Measurements from ENCODE around the gene MACO1.

MACO1 gene

DNA sequence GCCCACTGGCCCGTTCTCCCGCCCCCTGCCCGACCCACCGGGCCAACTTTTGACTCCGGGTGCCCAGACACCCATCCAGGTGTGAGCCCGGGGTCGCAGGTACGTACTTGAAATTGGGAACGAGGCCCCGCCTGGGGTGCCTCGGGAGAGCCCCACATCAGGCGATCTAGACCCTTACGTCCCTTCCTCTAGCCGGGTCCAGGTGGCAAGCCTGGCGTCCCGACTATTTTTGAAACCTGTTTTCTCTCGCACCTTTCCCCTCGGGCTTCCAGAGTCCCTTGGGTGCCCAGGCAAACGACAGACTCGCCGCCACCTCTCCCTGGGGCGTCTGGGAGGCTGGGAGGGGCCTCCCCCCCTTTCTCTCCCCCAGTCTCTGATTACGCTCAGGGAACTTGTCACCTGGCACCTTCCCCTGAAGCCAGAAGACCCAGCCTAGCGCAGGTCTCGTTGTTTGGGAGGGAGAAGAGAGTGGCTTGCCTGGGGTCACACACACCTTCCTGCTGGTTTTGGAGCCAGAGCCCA is 113.6 kb downstream of the MACO1 start:
- DNase-seq: no peak

DNA sequence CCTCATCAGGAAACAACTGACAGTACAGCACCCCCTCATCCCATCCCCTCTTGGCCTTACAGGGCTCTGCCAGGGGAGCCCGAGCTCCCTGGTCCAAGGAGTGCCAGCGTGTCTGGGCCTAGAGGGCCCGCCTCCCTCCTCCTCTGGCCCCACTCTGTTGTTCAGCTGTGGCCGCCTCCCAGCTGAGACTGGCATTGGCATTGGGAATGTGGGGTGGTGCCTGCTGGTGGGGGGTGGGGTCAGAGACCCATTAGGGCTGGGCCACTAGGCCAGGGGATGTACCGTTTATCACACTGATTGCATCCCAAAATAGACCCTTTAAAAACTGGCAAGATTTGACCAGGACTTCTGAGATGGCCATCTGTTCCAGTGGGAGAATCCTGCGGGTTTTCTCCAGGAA is 114.1 kb downstream of the MACO1 start:
- no peak for DNase-seq

DNA sequence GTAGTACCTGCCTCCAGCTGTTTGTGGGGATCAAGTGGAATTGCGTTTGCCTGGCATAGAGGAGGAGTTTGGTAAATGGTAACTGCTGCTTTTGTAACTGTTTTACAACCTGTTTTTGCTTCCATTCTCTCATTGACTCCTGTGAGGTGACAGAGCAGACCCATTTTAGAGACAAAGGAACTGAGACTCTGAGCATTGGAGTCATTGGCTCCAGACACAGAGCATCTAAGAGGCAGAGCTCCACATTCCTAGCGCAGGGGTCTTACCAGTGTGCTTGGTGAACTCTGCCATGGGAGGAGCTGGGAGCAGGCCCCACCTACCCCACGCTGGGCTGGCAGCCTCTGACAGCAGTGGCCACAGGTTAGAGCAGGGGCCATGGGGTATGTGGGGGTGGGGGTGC is 115.1 kb downstream of the MACO1 start:
- no peak for DNase-seq

DNA sequence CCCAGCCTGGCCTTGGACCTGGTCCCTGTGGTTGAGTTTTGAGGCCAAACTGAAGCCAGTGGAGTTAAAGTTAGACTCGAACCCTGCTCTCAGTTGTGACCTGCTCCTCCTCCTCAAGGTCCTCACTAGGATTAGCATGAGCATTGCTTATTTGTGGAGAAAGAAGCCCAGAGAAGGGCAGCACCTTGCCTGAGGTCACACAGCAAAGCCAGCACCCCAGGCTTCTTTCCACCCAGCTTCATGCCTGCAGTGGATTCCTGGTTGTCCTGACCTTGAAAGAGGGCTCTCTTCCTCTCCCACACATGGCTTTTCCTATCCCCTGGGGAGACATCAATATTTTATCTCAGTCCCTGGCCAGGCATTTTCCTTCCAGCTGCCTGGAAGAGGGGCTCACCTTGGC is 115.5 kb downstream of the MACO1 start:
- no peak for DNase-seq

DNA sequence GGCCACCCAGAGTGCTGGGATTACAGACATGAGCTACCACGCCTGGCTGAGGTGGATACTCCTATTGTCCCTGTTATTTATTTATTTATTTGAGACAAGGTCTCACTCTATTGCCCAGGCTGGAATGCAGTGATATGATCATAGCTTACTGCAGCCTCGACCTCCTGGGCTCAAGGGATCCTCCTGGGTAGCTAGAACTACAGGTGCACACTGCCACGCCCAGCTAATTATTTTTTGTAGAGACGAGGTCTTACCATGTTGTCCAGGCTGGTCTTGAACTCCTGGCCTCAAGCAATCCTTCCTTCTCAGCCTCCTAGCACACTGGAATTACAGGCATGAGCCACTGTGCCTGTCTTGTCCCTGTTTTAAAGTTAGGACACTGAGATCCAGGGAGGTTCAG is 117.9 kb downstream of the MACO1 start:
- no peak for DNase-seq

DNA sequence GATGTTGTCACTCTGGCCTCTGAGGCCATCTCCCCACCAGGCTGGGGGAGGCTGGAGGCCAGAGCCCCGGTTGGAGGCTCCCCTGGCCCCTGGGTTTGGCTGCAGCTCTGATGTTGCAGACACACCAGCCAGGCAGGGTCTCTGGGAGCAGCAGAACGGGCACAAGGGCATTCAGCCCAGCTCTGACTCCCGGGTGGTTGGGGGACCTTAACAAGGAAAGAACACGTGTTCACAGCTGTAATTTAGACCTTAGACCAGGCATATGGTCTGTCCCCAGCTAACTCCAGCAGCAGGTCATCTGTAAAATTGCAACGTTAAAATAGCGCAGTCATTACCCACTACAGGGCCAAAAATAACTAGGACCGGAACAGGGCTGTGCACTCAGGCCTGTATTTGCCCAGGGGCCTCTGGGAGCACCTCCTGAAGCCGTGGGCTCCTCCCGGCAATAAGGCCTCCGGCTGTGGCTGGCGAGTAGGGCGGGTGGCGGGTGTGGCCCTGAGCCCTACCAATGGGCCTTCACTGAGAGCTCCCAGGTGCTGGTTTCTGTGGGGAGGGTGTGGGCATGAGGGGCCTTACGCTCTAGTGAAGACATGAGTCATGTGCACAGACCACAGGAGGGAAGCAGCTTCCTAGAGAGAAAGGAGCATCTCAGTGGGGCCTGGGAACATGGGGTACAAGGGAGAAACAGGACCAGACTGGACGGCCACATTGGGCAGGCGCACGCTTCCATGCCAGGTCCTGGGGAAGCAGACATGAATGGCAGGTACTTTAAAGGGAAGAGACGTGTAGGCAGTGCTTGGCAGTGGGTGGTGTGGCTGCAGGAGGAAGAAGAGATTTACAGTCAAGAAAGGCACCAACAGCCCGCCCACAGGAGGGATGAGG is 118.8 kb downstream of the MACO1 start:
- peak; percentile 42 to 88 (median 64) for DNase-seq

All from T-helper 1 cell (primary cell).